CD4-positive, alpha-beta memory T cell (primary cell): ENCODE results near the gene NEUROD2. TPM values are rescaled to one million over a fixed set of nuclear protein-coding genes. Genes with fewer than 3 reads are reported as not detected.
A peak's percentile ranks its signal among the peaks of the same experiment; 100 is the strongest.

Experiments
- CTCF ChIA-PET: fragments of 350-600 bp; sonication (Branson Sonifier 250); formaldehyde crosslinking; loops from one replicate; lab custom pipeline; 2021; ENCODE audit warnings: inconsistent platforms; ENCODE audit not compliant: partially characterized antibody; lab: Charles Lee
- POLR2A ChIA-PET: fragments of 350-600 bp; sonication (Branson Sonifier 250); formaldehyde crosslinking; loops from one replicate; lab custom pipeline; 2021; ENCODE audit not compliant: partially characterized antibody; lab: Charles Lee
- DNase-seq, 5 donors: peaks; one replicate each; pipeline versions ENCODE4 v3.0.0 to v3.0.0-alpha.2; 2020 to 2022; ENCODE audit warnings: mixed read lengths in 1 of 5
- H3K27ac ChIP-seq: one replicate; pipeline ENCODE4 v1.7.0; 2013; ENCODE audit warnings: low read depth, low read length
- H3K27me3 ChIP-seq: 2 replicates; pipeline ENCODE4 v1.7.0; 2013; ENCODE audit warnings: mild to moderate bottlenecking, low read length, moderate library complexity; ENCODE audit not compliant: insufficient read depth
- H3K36me3 ChIP-seq: 2 replicates; pipeline ENCODE4 v1.7.0; 2013; ENCODE audit warnings: mild to moderate bottlenecking, low read length, moderate library complexity; ENCODE audit not compliant: insufficient read depth
- H3K4me1 ChIP-seq: 2 replicates; pipeline ENCODE4 v1.7.0; 2013; ENCODE audit warnings: mild to moderate bottlenecking, low read length, moderate library complexity; ENCODE audit not compliant: insufficient read depth
- H3K4me3 ChIP-seq, 2 donors: one replicate each; pipeline ENCODE4 v1.7.0; 2013; ENCODE audit warnings: low read length in 2 of 2, mild to moderate bottlenecking in 1 of 2
- H3K9me3 ChIP-seq, 2 donors: one replicate each; pipeline ENCODE4 v1.7.0; 2013; ENCODE audit warnings: low read length in 2 of 2, control low read depth in 1 of 2; ENCODE audit not compliant: control insufficient read depth in 1 of 2
- H3K27ac Mint-ChIP-seq, 7 donors: one replicate each; pipeline ENCODE4 v1.8.0; 2020 to 2021; ENCODE audit warnings: mixed read lengths in 7 of 7, mild to moderate bottlenecking in 6 of 7, inconsistent platforms in 3 of 7, moderate library complexity in 3 of 7
- H3K27me3 Mint-ChIP-seq, 2 donors: one replicate each; pipeline ENCODE4 v1.8.0; 2020 to 2021; ENCODE audit warnings: mixed read lengths in 2 of 2
- H3K36me3 Mint-ChIP-seq, 2 donors: one replicate each; pipeline ENCODE4 v1.8.0; 2020 to 2021; ENCODE audit warnings: mixed read lengths in 2 of 2, inconsistent platforms in 1 of 2, mild to moderate bottlenecking in 1 of 2
- H3K4me1 Mint-ChIP-seq, 4 donors: one replicate each; pipeline ENCODE4 v1.8.0; 2020 to 2021; ENCODE audit warnings: mixed read lengths in 4 of 4, mild to moderate bottlenecking in 1 of 4
- H3K4me3 Mint-ChIP-seq, 8 donors: one replicate each; pipeline ENCODE4 v1.8.0; 2020 to 2021; ENCODE audit warnings: mixed read lengths in 8 of 8, mild to moderate bottlenecking in 7 of 8, moderate library complexity in 6 of 8, inconsistent platforms in 3 of 8
- H3K9me3 Mint-ChIP-seq, 8 donors: one replicate each; pipeline ENCODE4 v1.8.0; 2020 to 2021; ENCODE audit warnings: mixed read lengths in 8 of 8, mild to moderate bottlenecking in 5 of 8, inconsistent platforms in 3 of 8, moderate library complexity in 1 of 8
- intact Hi-C: fragments of 100-400 bp; cut with micrococcal nuclease; formaldehyde crosslinking; loops from one replicate; pipeline ENCODE4 v1.15.1; 2023
- polyA plus RNA-seq, 2 donors: library from polyadenylated mRNA; unstranded; fragments of 300-500 nt; fragmentation: Illumina TruSeq; gene quantifications; one replicate each; pipeline ENCODE4 v1.2.3, GENCODE V29; 2021
- total RNA-seq, 2 experiments: library from RNA; stranded (reverse); gene quantifications; one replicate each; pipeline ENCODE4 v1.2.3, GENCODE V29; 2021

The NEUROD2 gene
- total and polyA plus RNA-seq, 4 experiments from 2014 or later: 0.06 TPM; not detected in 3

DNA sequence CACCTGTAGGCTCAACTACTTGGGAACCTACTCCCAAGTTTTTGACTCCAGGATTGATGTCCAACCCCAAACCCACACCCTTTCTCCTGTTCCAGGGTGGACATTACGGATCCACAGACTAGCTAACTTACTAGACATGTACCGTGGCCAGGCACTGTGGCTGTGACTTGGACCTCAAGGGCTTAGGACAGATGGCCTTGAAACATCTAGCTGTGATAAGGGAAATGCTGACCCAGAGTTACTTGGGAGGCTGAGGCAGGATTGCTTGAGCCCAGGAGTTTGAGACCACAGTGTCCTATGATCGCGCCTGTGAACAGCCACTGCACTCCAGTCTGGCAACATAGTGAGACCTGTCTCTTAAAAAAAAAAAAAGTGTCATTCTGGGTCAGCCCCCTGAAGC is 33.4 kb upstream of the NEUROD2 start:
- peaks cover 43 to 88% (median 65%) of the 10 kb centered on the region in 4 donors for H3K4me1 Mint-ChIP-seq
- H3K4me3 Mint-ChIP-seq: peak overlapping the region in 3 of 8 donors; percentile 21 to 55 (median 41)

DNA sequence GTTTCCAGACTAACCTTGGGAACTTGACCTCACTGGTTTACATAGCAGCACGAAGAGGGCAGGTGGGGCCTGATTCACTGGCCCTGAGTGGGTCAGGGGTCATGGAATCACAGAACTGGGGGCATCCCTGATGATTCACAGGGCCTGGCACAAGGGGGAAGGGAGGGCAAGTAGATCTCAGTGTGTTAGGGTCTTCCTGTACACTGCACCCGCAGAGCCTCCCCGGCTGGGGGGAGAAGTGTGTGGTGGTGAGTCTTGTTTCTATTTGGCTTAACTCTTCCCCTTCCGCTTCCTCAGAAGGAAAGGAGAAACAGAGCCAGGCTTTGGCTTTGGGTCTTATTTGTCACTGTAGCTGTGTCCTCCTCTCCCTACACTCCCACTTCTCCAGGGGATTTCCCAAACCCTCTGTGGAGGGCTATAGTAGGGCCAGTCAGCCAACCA is 32.9 kb upstream of the NEUROD2 start:
- H3K27me3 Mint-ChIP-seq: no peaks in the 10 kb centered on the region
- Histone ChIP-seq H3K4me1 (peaks cover 74% of the 10 kb centered on the region), H3K27ac (no peak overlapping the region), H3K4me3 (no peak overlapping the region), H3K27me3 (no peaks in the 10 kb centered on the region), H3K9me3 (no peaks in the 10 kb centered on the region), H3K36me3 (no peaks in the 10 kb centered on the region)
- peaks cover 0 to 19% of the 10 kb centered on the region in 2 donors for H3K36me3 Mint-ChIP-seq
- peaks cover 43 to 90% (median 65%) of the 10 kb centered on the region in 4 donors for H3K4me1 Mint-ChIP-seq
- CTCF ChIA-PET: interaction anchor here (1.0 to 6.9 kb wide), 5 partner anchors 12 to 28 kb away, joined by 3 to 67 read pairs (median 5); partner anchors contain the start of gene PNMT
- H3K9me3 Mint-ChIP-seq: no peaks in the 10 kb centered on the region
- peak overlapping the region in 3 of 8 donors; percentile 25 to 41 (median 29) for H3K4me3 Mint-ChIP-seq
- no peak for DNase-seq
- POLR2A ChIA-PET: interaction anchor here (1.5 kb wide), 1 partner anchor 89 kb away, joined by 3 read pairs; no protein-coding TSS in a partner anchor
- intact Hi-C loops: no loop called here
- H3K27ac Mint-ChIP-seq: peak overlapping the region in 2 of 7 donors; percentile 41 to 83

More for the DNA sequence above, 33.4 kb upstream of the NEUROD2 start:
- POLR2A ChIA-PET: no interaction called here
- H3K9me3 Mint-ChIP-seq: no peaks in the 10 kb centered on the region
- peaks cover 0 to 19% of the 10 kb centered on the region in 2 donors for H3K36me3 Mint-ChIP-seq
- Histone ChIP-seq H3K9me3 (no peaks in the 10 kb centered on the region), H3K27me3 (no peaks in the 10 kb centered on the region), H3K4me1 (peaks cover 73% of the 10 kb centered on the region), H3K27ac (no peak overlapping the region), H3K4me3 (no peak overlapping the region), H3K36me3 (no peaks in the 10 kb centered on the region)
- H3K27ac Mint-ChIP-seq: peak overlapping the region in 3 of 7 donors; percentile 12 to 83 (median 25)
- no peak for DNase-seq
- CTCF ChIA-PET: interaction anchor here (0.7 to 6.9 kb wide), 4 partner anchors 11 to 190 kb away, joined by 3 to 67 read pairs (median 28); no protein-coding TSS in a partner anchor
- intact Hi-C loops: no loop called here
- H3K27me3 Mint-ChIP-seq: no peaks in the 10 kb centered on the region

DNA sequence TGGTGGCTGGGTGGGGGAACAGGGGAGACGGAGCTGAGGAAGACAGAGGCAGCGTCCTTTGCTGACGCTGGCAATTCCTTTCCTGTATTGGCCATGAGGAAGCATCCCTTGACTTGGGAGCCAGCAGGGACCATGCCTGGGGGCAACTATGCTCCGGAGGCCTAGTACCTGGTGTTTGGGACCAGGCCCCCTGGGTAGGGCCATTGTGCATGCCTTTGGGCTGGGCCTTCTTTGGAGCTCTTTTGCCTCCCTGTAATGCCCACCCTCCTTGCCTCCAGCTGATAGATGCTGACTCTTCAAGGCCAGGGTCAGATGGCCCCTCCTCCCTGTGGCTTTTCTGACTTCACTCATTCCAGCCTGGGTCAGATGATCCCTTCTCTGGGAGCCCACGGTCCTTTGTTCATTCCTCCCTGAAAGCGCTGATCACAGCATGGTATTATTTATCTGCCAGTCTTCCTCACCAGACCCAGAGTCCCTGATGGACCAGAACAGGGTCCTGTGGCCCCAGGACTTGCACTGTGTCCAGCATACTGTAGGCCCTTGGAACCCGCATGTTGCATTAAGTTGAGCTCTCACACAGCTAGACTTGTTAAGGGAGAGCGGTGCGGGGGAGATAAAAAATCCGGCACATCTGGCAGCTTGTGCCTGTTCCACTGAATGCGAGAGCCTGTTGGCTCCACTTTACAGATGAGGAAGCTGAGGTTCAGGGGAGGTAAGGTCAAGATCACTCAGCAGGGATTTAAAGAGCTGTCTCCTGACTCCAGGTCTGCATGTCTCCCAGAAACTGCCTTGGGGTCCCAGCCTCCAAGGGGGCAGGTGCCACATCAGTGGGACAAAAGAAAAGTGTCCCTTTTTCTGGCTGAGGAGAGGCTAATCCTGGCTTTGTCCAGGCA is 32.1 kb upstream of the NEUROD2 start:
- no peaks in the 10 kb centered on the region for H3K9me3 Mint-ChIP-seq
- CTCF ChIA-PET: interaction anchor here (1.4 to 6.9 kb wide), 4 partner anchors 13 to 28 kb away, joined by 3 to 67 read pairs (median 29); partner anchors contain the start of gene PNMT
- DNase-seq: no peak
- Histone ChIP-seq H3K4me3 (no peak overlapping the region), H3K36me3 (no peaks in the 10 kb centered on the region), H3K27me3 (no peaks in the 10 kb centered on the region), H3K27ac (no peak overlapping the region), H3K4me1 (peaks cover 75% of the 10 kb centered on the region), H3K9me3 (no peaks in the 10 kb centered on the region)
- H3K27ac Mint-ChIP-seq: peak overlapping the region in 6 of 7 donors; percentile 4 to 68 (median 32)
- H3K27me3 Mint-ChIP-seq: no peaks in the 10 kb centered on the region
- H3K4me3 Mint-ChIP-seq: peak overlapping the region in 7 of 8 donors; percentile 17 to 64 (median 50)
- intact Hi-C loops: loop anchor here (5.0 kb wide), 3 partner anchors 47 to 342 kb away; partner anchors contain the start of genes IKZF3, PGAP3 and PSMD3
- H3K4me1 Mint-ChIP-seq: peaks cover 40 to 82% (median 63%) of the 10 kb centered on the region in 4 donors
- H3K36me3 Mint-ChIP-seq: peaks cover 0 to 17% of the 10 kb centered on the region in 2 donors
- POLR2A ChIA-PET: interaction anchor here (1.0 to 1.5 kb wide), 3 partner anchors 13 to 114 kb away, joined by 3 read pairs; no protein-coding TSS in a partner anchor

DNA sequence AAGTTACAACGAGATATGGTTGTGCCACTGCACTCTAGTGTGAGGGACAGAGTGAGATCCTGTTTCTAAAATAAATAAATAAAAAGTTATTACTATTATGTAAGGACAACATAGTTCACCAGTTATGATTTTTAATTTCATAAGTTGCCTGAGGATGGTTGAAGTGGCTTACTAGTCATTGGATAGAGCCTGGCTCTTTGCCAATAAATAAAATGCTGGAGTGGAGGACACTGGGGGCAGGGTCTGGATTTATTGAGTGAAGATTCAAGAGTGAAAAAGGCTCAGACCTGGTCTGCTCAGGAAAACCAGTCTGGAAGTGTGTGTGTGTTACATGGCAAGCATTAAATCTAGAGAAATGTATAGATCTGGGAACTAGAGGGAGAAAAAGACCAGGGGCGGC is 31.3 kb upstream of the NEUROD2 start:
- Mint-ChIP-seq H3K4me3 (peak overlapping the region in 7 of 8 donors; percentile 9 to 97 (median 57)), H3K27ac (peak overlapping the region in 6 of 7 donors; percentile 4 to 97 (median 32)), H3K27me3 (no peaks in the 10 kb centered on the region), H3K9me3 (no peaks in the 10 kb centered on the region), H3K4me1 (peaks cover 43 to 79% (median 64%) of the 10 kb centered on the region in 4 donors), H3K36me3 (peaks cover 0 to 17% of the 10 kb centered on the region in 2 donors)
- H3K9me3 ChIP-seq: no peaks in the 10 kb centered on the region
- ChIA-PET POLR2A (interaction anchor here (1.0 to 1.5 kb wide), 3 partner anchors 14 to 115 kb away, joined by 3 read pairs; no protein-coding TSS in a partner anchor), CTCF (interaction anchor here (1.1 to 6.9 kb wide), 6 partner anchors 10 to 114 kb away, joined by 3 to 67 read pairs (median 5); partner anchors contain the start of gene PNMT)
- H3K27me3 ChIP-seq: no peaks in the 10 kb centered on the region
- intact Hi-C loops: loop anchor here (5.0 kb wide), 3 partner anchors 48 to 343 kb away; partner anchors contain the start of genes IKZF3, PGAP3 and PSMD3
- H3K4me1 ChIP-seq: peaks cover 80% of the 10 kb centered on the region
- DNase-seq: no peak
- H3K27ac ChIP-seq: no peak overlapping the region
- H3K36me3 ChIP-seq: no peaks in the 10 kb centered on the region
- H3K4me3 ChIP-seq: no peak overlapping the region

DNA sequence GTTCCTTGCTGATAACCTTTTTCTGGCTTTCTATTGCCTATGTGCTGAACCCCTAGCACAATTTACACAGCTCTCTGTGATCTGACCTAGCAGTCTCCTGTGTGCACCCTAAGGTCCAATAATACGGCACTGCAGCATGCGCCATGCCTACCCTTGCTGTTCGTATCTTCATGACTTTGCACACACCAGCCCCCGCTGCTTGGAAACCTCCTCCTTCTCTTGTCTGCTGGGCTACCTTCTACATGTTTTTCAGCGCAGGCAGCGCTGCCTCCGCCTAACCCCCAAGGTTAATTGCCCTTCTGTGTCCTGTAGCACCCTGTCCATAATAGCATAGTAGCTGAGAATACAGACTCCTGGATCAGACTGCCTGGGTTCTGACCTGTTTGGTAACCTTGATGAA is 30.6 kb upstream of the NEUROD2 start:
- DNase-seq: no peak
- Histone ChIP-seq H3K4me3 (peak overlapping the region; percentile 86 to 88), H3K27me3 (no peaks in the 10 kb centered on the region), H3K27ac (peak overlapping the region; percentile 97), H3K9me3 (no peaks in the 10 kb centered on the region), H3K36me3 (no peaks in the 10 kb centered on the region), H3K4me1 (peaks cover 73% of the 10 kb centered on the region)
- H3K4me1 Mint-ChIP-seq: peaks cover 38 to 74% (median 59%) of the 10 kb centered on the region in 4 donors
- POLR2A ChIA-PET: interaction anchor here (0.9 to 1.6 kb wide), 10 partner anchors 10 to 92 kb away, joined by 3 to 12 read pairs (median 4); partner anchors contain the start of genes MIEN1, PGAP3 and PNMT
- H3K4me3 Mint-ChIP-seq: peak overlapping the region; percentile 92 to 98 (median 96)
- peaks cover 0 to 17% of the 10 kb centered on the region in 2 donors for H3K36me3 Mint-ChIP-seq
- H3K27ac Mint-ChIP-seq: peak overlapping the region; percentile 84 to 98 (median 96)
- CTCF ChIA-PET: interaction anchor here (0.8 to 6.9 kb wide), 9 partner anchors 9 to 115 kb away, joined by 3 to 67 read pairs (median 5); partner anchors contain the start of gene PNMT
- H3K9me3 Mint-ChIP-seq: no peaks in the 10 kb centered on the region
- H3K27me3 Mint-ChIP-seq: no peaks in the 10 kb centered on the region
- intact Hi-C loops: loop anchor here (5.0 kb wide), 3 partner anchors 49 to 344 kb away; partner anchors contain the start of genes IKZF3, PGAP3 and PSMD3

DNA sequence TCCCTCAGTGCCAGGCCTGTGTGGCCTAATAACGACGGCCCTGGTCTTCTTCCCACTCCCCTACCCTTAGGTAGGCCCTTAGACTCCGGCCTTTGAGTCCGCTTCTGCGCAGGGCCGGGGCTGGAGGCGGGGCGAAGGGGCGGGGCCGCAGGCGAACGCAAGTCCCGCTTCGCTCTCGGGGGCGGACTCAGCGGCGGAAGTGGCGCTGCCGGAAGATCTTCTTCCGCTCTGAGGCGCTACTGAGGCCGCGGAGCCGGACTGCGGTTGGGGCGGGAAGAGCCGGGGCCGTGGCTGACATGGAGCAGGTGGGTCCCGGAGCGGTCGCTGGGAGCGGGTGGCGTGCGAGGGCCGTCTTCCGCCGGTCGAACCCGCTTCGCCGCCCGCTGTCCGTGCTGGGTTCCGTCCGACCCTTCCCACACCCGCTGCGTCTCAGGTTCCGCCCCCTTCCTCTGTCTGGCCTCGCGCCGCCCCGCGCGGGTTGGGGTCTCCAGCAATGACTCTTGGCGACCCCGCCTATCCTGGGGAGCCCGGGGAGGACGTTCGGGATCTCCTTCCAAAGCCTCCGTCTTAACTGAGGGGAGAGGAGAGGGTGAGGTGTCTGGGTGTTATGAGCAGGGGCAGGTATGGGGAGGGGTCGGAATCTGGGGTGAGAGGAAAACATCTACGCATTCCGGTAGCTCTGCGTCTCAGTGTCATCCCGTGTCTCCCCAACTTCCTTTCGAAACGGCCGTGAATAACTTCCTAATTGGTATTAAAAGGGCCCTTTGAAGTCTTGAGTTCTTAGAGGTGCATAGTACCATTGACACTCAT is 29.4 kb upstream of the NEUROD2 start, which contains the start of gene STARD3:
STARD3 (plus strand) TSS at position 218 of the 810 bp plus-strand sequence. CDS start 16,388 bp downstream, outside the sequence.
- Histone ChIP-seq H3K4me3 (peak within 1 kb of the TSS; percentile 86 to 88), H3K9me3 (no peaks in the 10 kb centered on the region), H3K36me3 (no peaks in the 10 kb centered on the region), H3K4me1 (peaks cover 61% of the 10 kb centered on the region), H3K27ac (peak within 1 kb of the TSS; percentile 97), H3K27me3 (no peaks in the 10 kb centered on the region)
- CTCF ChIA-PET: interaction anchor here (0.7 to 6.9 kb wide), 7 partner anchors 11 to 116 kb away, joined by 3 to 67 read pairs (median 5); partner anchors contain the start of gene PNMT
- POLR2A ChIA-PET: interaction anchor here (0.9 to 1.6 kb wide), 16 partner anchors 9 to 127 kb away, joined by 3 to 12 read pairs (median 3); partner anchors contain the start of genes MIEN1, PGAP3 and PNMT
- Mint-ChIP-seq H3K9me3 (no peaks in the 10 kb centered on the region), H3K4me1 (peaks cover 33 to 62% (median 49%) of the 10 kb centered on the region in 4 donors), H3K4me3 (peak within 1 kb of the TSS; percentile 92 to 98 (median 96)), H3K27ac (peak within 1 kb of the TSS; percentile 84 to 98 (median 96)), H3K27me3 (peaks cover 0 to 1% of the 10 kb centered on the region in 2 donors), H3K36me3 (peaks cover 0 to 9% of the 10 kb centered on the region in 2 donors)
- DNase-seq: peak; percentile 85 to 92 (median 87)
- intact Hi-C loops: loop anchor here (1.0 to 5.0 kb wide), 7 partner anchors 15 to 345 kb away; partner anchors contain the start of genes IKZF3, LRRC3C, MIEN1 and ORMDL3
